C4-2B (cell line): ENCODE results near the gene AUTS2.

Source experiments
- ZFX ChIP-seq: fragments of 450-650 bp; IDR thresholded peaks from 2 replicates; pipeline ENCODE4 v1.6.1; 2017
- TF ChIP-seq, protein P1 (sequence below): fragments of 450-650 bp; conservative IDR thresholded peaks from 2 replicates; pipeline ENCODE4 v1.5.1; 2017; ENCODE audit warnings: mild to moderate bottlenecking

DNA sequence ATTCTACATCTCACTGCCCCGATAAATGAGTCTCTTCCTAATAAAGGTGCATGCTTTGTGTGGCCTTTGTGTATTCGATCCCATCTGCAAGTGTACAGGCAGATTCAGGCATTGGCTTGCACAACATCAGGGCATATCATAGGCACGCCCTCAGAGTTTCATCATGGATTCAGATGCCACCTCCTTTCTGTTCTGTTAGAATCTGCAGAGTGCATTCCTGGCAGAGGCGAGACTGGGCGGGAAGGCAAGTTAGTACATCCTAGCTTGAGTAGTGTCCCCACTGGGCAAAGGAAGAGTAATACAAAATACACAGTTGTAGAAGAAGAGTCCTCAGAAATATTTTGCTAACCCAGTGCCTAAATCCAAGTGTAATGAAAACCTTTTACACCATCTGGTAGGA, 1187.2 kb downstream of the AUTS2 start:
- TF ChIP-seq, protein P1, sequence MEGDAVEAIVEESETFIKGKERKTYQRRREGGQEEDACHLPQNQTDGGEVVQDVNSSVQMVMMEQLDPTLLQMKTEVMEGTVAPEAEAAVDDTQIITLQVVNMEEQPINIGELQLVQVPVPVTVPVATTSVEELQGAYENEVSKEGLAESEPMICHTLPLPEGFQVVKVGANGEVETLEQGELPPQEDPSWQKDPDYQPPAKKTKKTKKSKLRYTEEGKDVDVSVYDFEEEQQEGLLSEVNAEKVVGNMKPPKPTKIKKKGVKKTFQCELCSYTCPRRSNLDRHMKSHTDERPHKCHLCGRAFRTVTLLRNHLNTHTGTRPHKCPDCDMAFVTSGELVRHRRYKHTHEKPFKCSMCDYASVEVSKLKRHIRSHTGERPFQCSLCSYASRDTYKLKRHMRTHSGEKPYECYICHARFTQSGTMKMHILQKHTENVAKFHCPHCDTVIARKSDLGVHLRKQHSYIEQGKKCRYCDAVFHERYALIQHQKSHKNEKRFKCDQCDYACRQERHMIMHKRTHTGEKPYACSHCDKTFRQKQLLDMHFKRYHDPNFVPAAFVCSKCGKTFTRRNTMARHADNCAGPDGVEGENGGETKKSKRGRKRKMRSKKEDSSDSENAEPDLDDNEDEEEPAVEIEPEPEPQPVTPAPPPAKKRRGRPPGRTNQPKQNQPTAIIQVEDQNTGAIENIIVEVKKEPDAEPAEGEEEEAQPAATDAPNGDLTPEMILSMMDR, result no peak
- TF ChIP-seq ZFX, result no peak
